PC-3 (cell line): Measurements from ENCODE around the gene OR2Y1.

ENCODE experiments used
- EZH2 ChIP-seq: fragments of 300-600 bp; sonication (generic); IDR thresholded peaks from one replicate; pipeline ENCODE4 v1.6.1; 2017; ENCODE audit warnings: antibody characterized with exemption, mild to moderate bottlenecking, low read length; ENCODE audit not compliant: unreplicated experiment
- EZH2phosphoT487 ChIP-seq: fragments of 300-600 bp; sonication (generic); IDR thresholded peaks from 2 replicates; pipeline ENCODE4 v1.6.1; 2018; ENCODE audit warnings: mild to moderate bottlenecking, antibody characterized with exemption, low read length, borderline replicate concordance
- TF ChIP-seq, protein P1 (sequence below): fragments of 300-600 bp; sonication (generic); conservative IDR thresholded peaks from 2 replicates; pipeline ENCODE4 v1.5.1; 2017; ENCODE audit warnings: antibody characterized with exemption, low read depth, mild to moderate bottlenecking, low read length

DNA sequence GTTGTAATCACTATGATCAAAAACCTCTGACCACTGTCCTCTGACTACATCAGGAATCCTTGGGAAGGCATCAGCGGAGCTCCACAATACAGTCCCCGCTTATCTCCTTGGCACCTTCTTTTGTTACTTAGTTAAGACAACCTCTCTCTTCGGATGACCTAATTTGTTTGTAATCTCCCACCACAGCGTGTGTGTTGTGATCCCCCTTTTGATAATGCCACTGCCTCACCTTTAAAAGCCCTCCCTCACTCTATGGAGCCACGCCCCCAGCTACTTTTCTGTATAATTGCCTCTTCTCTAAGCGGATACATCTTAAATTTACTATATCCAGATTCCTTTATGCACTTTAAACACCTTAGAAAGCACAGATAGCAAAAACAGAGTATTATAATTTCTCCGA is 35.9 kb downstream of the OR2Y1 start:
- TF ChIP-seq EZH2: no peak
- TF ChIP-seq EZH2phosphoT487: no peak
- TF ChIP-seq, protein P1, sequence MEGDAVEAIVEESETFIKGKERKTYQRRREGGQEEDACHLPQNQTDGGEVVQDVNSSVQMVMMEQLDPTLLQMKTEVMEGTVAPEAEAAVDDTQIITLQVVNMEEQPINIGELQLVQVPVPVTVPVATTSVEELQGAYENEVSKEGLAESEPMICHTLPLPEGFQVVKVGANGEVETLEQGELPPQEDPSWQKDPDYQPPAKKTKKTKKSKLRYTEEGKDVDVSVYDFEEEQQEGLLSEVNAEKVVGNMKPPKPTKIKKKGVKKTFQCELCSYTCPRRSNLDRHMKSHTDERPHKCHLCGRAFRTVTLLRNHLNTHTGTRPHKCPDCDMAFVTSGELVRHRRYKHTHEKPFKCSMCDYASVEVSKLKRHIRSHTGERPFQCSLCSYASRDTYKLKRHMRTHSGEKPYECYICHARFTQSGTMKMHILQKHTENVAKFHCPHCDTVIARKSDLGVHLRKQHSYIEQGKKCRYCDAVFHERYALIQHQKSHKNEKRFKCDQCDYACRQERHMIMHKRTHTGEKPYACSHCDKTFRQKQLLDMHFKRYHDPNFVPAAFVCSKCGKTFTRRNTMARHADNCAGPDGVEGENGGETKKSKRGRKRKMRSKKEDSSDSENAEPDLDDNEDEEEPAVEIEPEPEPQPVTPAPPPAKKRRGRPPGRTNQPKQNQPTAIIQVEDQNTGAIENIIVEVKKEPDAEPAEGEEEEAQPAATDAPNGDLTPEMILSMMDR: no peak
